ENCODE results near the gene ANKDD1B. TPM values are rescaled to one million over a fixed set of nuclear protein-coding genes. Genes with fewer than 3 reads are reported as not detected.

The ANKDD1B gene
- total and polyA plus RNA-seq, 4 donors = 1.3 to 9.4 (median 5.9) TPM

DNA sequence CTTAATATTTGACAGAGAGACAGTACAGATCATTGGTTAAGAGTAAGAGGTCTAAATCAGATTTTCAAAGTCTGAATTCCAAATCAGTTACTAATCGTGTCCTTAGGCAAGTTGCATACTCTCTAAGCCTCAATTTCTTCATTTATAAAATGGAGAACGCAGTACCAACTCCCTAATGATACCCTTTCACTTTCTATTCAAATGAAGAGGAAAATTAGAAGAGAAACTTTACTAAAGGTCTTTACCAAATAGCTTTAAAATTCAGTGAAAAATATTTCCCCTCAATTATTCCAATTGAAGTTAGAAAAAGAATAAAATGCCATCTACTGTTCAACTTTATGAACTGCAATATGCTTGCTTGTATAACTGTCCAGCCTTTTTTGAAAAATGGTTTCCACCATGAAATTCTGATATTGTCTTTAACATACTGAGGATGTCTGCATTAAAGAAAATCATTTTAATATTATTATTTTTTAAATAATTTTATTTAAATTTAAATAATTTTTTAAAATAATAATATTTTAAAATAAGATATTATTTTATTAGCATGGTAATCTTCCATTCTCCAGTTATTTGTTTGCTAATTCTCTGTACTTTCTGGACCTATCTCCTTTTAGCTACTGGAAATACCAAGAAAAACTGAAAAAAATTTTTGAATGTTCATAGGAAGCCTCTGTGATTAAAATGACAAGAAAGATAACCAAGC lies 70.0 kb downstream of the ANKDD1B start:
- ATAC-seq (ENCODE audit: insufficient read depth, low FRiP score) = no peak
- no peak overlapping the region for H3K27ac ChIP-seq (ENCODE audit: low read depth in 1 of 2, low read length in 1 of 2)

DNA sequence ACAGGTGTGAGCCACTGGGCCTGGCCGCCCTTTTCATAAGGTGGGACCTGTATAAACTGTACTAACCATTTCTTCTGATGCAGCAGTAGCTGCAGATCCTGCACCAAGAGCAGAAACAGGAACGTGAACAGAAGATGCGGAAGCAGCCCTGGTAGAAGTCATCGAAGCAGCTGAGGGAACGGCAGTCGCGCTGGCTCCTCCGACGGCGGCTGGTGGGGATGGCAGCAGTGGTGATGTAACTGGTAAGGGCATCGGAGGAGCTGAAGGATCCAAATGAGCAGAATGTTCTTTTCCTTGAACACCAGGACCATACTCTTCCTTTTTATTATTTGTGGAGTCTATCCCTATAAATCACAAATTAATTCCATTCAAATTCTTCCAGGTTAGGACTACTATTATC lies 73.9 kb downstream of the ANKDD1B start:
- H3K9me3 ChIP-seq (ENCODE audit: control insufficient read depth in 4 of 4, insufficient read depth in 3 of 4, low read length in 3 of 4) = peaks cover 0 to 1% (median 0%) of the 10 kb centered on the region in 4 donors
- no peak for ATAC-seq (ENCODE audit: insufficient read depth, low FRiP score)
- TF ChIP-seq, protein P1, sequence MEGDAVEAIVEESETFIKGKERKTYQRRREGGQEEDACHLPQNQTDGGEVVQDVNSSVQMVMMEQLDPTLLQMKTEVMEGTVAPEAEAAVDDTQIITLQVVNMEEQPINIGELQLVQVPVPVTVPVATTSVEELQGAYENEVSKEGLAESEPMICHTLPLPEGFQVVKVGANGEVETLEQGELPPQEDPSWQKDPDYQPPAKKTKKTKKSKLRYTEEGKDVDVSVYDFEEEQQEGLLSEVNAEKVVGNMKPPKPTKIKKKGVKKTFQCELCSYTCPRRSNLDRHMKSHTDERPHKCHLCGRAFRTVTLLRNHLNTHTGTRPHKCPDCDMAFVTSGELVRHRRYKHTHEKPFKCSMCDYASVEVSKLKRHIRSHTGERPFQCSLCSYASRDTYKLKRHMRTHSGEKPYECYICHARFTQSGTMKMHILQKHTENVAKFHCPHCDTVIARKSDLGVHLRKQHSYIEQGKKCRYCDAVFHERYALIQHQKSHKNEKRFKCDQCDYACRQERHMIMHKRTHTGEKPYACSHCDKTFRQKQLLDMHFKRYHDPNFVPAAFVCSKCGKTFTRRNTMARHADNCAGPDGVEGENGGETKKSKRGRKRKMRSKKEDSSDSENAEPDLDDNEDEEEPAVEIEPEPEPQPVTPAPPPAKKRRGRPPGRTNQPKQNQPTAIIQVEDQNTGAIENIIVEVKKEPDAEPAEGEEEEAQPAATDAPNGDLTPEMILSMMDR (IDR thresholded peaks at IDR 0.05; ENCODE audit: control extremely low read depth, extremely low read depth) = no peak
- H3K27me3 ChIP-seq (ENCODE audit: control insufficient read depth in 3 of 3, insufficient read depth in 3 of 3, low read length in 2 of 3) = no peaks in the 10 kb centered on the region
- WGBS, 2 donors = 97 to 99% methylated on average over 11 of the region's 11 CpGs
- no peak overlapping the region for H3K27ac ChIP-seq (ENCODE audit: low read depth in 1 of 2, low read length in 1 of 2)
- peaks cover 0 to 3% (median 0%) of the 10 kb centered on the region in 5 donors for H3K4me1 ChIP-seq (ENCODE audit: control insufficient read depth in 5 of 5, insufficient read depth in 5 of 5, low read length in 5 of 5)
- DNase-seq = no peak
- H3K4me3 ChIP-seq = no peak overlapping the region
- H3K9ac ChIP-seq (ENCODE audit: insufficient read depth in 1 of 2, low read length in 2 of 2) = no peak overlapping the region
- peaks cover 0 to 7% (median 4%) of the 10 kb centered on the region in 4 donors for H3K36me3 ChIP-seq (ENCODE audit: control insufficient read depth in 4 of 4, insufficient read depth in 4 of 4, low read length in 4 of 4)

More for the DNA sequence above, 70.0 kb downstream of the ANKDD1B start:
- Histone ChIP-seq H3K4me1 (ENCODE audit: control insufficient read depth in 5 of 5, insufficient read depth in 5 of 5, low read length in 5 of 5) (peaks cover 0 to 8% (median 0%) of the 10 kb centered on the region in 5 donors), H3K4me3 (no peak overlapping the region), H3K27me3 (ENCODE audit: control insufficient read depth in 3 of 3, insufficient read depth in 3 of 3, low read length in 2 of 3) (no peaks in the 10 kb centered on the region), H3K9ac (ENCODE audit: insufficient read depth in 1 of 2, low read length in 2 of 2) (no peak overlapping the region), H3K9me3 (ENCODE audit: control insufficient read depth in 4 of 4, insufficient read depth in 3 of 4, low read length in 3 of 4) (peaks cover 0 to 1% (median 0%) of the 10 kb centered on the region in 4 donors), H3K36me3 (ENCODE audit: control insufficient read depth in 4 of 4, insufficient read depth in 4 of 4, low read length in 4 of 4) (peaks cover 0 to 5% (median 4%) of the 10 kb centered on the region in 4 donors)
- TF ChIP-seq, protein P1 (IDR thresholded peaks at IDR 0.05; ENCODE audit: control extremely low read depth, extremely low read depth) = peak; percentile 49
- peak in 2 of 3 donors; percentile 74 to 78 for DNase-seq
- 46 to 67% methylated on average over 2 of the region's 2 CpGs for WGBS, 2 donors

DNA sequence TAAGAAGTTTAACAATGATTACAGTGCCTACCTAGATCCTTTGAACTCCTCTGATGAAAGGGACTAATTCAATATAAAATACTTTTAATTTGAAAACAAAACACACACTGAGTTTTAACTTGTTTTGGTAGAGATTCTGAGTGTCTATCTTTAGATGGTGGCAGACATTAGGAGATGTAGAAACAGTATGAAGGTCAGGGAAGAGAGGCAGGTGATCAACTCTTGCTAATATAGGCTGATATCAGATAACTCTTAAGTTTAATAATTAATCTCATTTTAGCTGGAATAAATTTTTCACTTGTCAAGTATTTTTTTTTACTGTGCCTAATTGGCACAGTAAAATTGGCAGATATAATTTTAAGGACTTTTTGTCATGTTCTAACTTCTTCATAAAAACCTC lies 75.2 kb downstream of the ANKDD1B start:
- Histone ChIP-seq H3K27ac (ENCODE audit: low read depth in 1 of 2, low read length in 1 of 2) (no peak overlapping the region), H3K36me3 (ENCODE audit: control insufficient read depth in 4 of 4, insufficient read depth in 4 of 4, low read length in 4 of 4) (peaks cover 0 to 9% (median 4%) of the 10 kb centered on the region in 4 donors), H3K9ac (ENCODE audit: insufficient read depth in 1 of 2, low read length in 2 of 2) (no peak overlapping the region), H3K27me3 (ENCODE audit: control insufficient read depth in 3 of 3, insufficient read depth in 3 of 3, low read length in 2 of 3) (no peaks in the 10 kb centered on the region), H3K9me3 (ENCODE audit: control insufficient read depth in 4 of 4, insufficient read depth in 3 of 4, low read length in 3 of 4) (peaks cover 0 to 1% (median 0%) of the 10 kb centered on the region in 4 donors), H3K4me3 (no peak overlapping the region), H3K4me1 (ENCODE audit: control insufficient read depth in 5 of 5, insufficient read depth in 5 of 5, low read length in 5 of 5) (no peaks in the 10 kb centered on the region)
- ATAC-seq (ENCODE audit: insufficient read depth, low FRiP score) = no peak
- TF ChIP-seq, protein P1 (IDR thresholded peaks at IDR 0.05; ENCODE audit: control extremely low read depth, extremely low read depth) = no peak
- DNase-seq = no peak
